Activated naive CD4-positive, alpha-beta T cell treated with anti-CD3 and anti-CD28 coated beads, Interleukin-2, amount 50 U/mL, for 72 hours (primary cell): ENCODE data around the gene RTCB. TPM values are rescaled to one million over a fixed set of nuclear protein-coding genes. Genes with fewer than 3 reads are reported as not detected.
A peak's percentile ranks its signal among the peaks of the same experiment; 100 is the strongest.

Source experiments
- ATAC-seq, 2 donors: fragments of 150-1000 bp; cut with Tn5 transposase; 2 replicates each; pipeline ENCODE4 v1.10.0; 2021; ENCODE audit warnings: mild to moderate bottlenecking in 2 of 2, moderate library complexity in 2 of 2
- DNase-seq, 2 donors: peaks; one replicate each; pipeline ENCODE4 v3.0.0; 2021 to 2022; ENCODE audit warnings: low spot score in 2 of 2
- H3K27ac Mint-ChIP-seq, 2 donors: one replicate each; pipeline ENCODE4 v1.8.0; 2022; ENCODE audit warnings: mild to moderate bottlenecking in 2 of 2, mixed read lengths in 2 of 2
- H3K36me3 Mint-ChIP-seq, 2 donors: one replicate each; pipeline ENCODE4 v1.8.0; 2022; ENCODE audit warnings: mixed read lengths in 2 of 2
- H3K9me3 Mint-ChIP-seq, 2 donors: one replicate each; pipeline ENCODE4 v1.8.0; 2022; ENCODE audit warnings: mixed read lengths in 2 of 2
- total RNA-seq, 2 donors: library from RNA; stranded (reverse); gene quantifications; one replicate each; pipeline ENCODE4 v1.2.3, GENCODE V29; 2022

Gene RTCB
- 10 to 100 TPM; 82.8 to 93.3 TPM for total RNA-seq

- peak; percentile 84 to 85 for ATAC-seq
- H3K9me3 Mint-ChIP-seq, result no peaks in the 10 kb centered on the region
- H3K36me3 Mint-ChIP-seq, result peaks cover 15 to 42% of the 10 kb centered on the region in 2 donors
These were observed at the start of gene RTCB for GRCh38 chr22:32411829-32412592. TSS of gene RTCB (minus strand) at chr22:32412247. CDS start at chr22:32412156, 91 bp downstream.

GRCh38 chr22:32457031-32457430 is 45.0 kb upstream of the RTCB start:
- no peaks in the 10 kb centered on the region for H3K36me3 Mint-ChIP-seq
- no peak for DNase-seq
- H3K9me3 Mint-ChIP-seq, result no peaks in the 10 kb centered on the region
- H3K27ac Mint-ChIP-seq, result no peak overlapping the region
- no peak for ATAC-seq

More at GRCh38 chr22:32411829-32412592, at the start of gene RTCB:
- H3K27ac Mint-ChIP-seq, result peak within 1 kb of the TSS; percentile 95
- peak; percentile 89 to 92 for DNase-seq

- Mint-ChIP-seq H3K9me3 (no peaks in the 10 kb centered on the region), H3K27ac (no peak overlapping the region), H3K36me3 (no peaks in the 10 kb centered on the region)
- ATAC-seq (no peak), DNase-seq (no peak)
These were observed 36.9 kb upstream of the RTCB start for GRCh38 chr22:32448980-32449379.

GRCh38 chr22:32446321-32446720 is 34.3 kb upstream of the RTCB start:
- peak; percentile 82 to 97 for ATAC-seq

GRCh38 chr22:32444068-32444467 is 32.0 kb upstream of the RTCB start:
- ATAC-seq, result no peak
- Mint-ChIP-seq H3K36me3 (no peaks in the 10 kb centered on the region), H3K27ac (no peak overlapping the region), H3K9me3 (no peaks in the 10 kb centered on the region)
- DNase-seq, result no peak

More at GRCh38 chr22:32446321-32446720, 34.3 kb upstream of the RTCB start:
- DNase-seq, result no peak
- no peaks in the 10 kb centered on the region for H3K36me3 Mint-ChIP-seq
- H3K27ac Mint-ChIP-seq, result no peak overlapping the region
- H3K9me3 Mint-ChIP-seq, result no peaks in the 10 kb centered on the region

- ATAC-seq (no peak), DNase-seq (no peak)
- Mint-ChIP-seq H3K9me3 (no peaks in the 10 kb centered on the region), H3K27ac (no peak overlapping the region), H3K36me3 (no peaks in the 10 kb centered on the region)
These were observed 18.3 kb upstream of the RTCB start for GRCh38 chr22:32430352-32430751.

DNA sequence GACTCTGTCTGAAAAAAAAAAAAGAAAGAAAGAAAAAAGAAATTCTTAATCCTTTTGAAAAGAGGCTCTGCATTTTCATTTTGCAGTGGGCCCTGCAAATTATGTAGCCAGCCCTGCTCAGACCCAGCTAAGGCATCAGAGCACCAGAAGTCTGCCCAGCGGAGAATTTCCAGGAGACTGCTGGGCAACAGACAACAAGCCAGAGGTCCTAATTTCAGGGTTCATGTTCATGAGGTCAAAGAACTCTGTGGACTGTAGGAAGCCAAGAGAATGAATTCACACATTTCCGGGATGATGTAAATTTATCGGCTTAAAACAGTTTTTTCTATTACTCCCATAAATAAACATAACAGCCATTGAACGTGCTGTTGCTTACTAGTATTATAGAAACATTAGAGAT is 14.8 kb upstream of the RTCB start:
- no peaks in the 10 kb centered on the region for H3K9me3 Mint-ChIP-seq
- no peak for DNase-seq
- ATAC-seq, result no peak
- H3K36me3 Mint-ChIP-seq, result no peaks in the 10 kb centered on the region
- no peak overlapping the region for H3K27ac Mint-ChIP-seq

GRCh38 chr22:32423664-32424063 is 11.6 kb upstream of the RTCB start:
- ATAC-seq (no peak), DNase-seq (no peak)
- no peaks in the 10 kb centered on the region for H3K36me3 Mint-ChIP-seq
- H3K9me3 Mint-ChIP-seq, result no peaks in the 10 kb centered on the region
- no peak overlapping the region for H3K27ac Mint-ChIP-seq

DNA sequence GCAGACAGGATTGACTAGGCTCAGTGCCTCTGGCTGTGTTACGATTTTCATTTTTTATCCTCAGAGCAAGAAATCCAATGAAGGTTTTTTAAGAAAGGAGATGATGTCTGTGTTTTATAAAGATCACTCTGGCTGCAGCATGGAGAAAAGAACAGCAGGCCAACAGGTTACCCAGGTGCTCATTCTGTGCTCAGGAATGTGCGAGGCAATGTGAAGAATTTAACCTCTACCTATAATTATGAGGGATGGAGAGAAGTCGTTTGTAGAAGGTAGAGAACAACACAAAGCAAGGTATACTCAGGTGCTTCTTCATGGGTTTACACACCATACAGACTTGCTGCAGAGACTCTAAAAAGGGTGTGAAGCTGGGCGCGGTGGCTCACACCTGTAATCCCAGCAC is 10.0 kb upstream of the RTCB start:
- no peak overlapping the region for H3K27ac Mint-ChIP-seq
- DNase-seq, result no peak

DNA sequence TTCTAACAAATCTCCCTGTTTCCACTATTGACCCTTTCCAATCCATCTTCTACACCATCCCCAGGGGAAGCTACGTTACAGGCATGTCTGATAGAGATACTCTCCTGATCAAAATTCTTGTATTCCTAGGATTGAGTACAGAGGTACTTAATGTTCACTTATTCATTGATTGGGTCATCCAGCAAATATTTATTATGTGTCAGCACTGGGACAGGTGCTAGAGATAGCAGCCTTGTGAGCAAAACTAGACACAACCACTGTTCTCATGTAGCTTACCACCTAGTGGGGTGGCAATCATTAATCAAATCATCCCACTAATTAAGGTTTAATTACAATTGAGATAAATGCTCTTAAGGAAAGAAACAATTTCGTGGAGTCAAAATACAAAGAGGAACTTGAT is 9.4 kb upstream of the RTCB start:
- ATAC-seq (no peak), DNase-seq (no peak)
- no peaks in the 10 kb centered on the region for H3K9me3 Mint-ChIP-seq
- no peak overlapping the region for H3K27ac Mint-ChIP-seq
- no peaks in the 10 kb centered on the region for H3K36me3 Mint-ChIP-seq

More for the DNA sequence above, 10.0 kb upstream of the RTCB start:
- H3K9me3 Mint-ChIP-seq, result no peaks in the 10 kb centered on the region
- ATAC-seq, result no peak
- H3K36me3 Mint-ChIP-seq, result no peaks in the 10 kb centered on the region

DNA sequence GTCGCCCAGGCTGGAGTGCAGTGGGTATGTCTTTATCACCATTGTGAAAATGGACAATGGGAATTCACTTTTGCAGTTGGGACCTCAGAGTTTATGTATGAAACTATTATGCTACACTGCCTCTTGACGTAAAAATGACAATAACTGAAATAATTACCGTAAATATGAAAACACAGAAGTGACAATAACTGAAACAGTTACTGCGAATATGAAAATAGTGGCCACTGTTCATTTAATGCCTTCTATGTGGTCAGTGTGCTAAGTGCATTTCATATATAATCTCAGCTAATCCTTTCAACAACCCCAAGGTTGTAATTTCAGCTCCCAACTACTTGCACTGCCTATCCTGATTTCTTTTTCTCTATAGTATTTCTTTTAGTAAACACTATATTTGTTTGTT is 5.9 kb upstream of the RTCB start:
- no peaks in the 10 kb centered on the region for H3K9me3 Mint-ChIP-seq
- DNase-seq, result no peak
- H3K27ac Mint-ChIP-seq, result no peak overlapping the region
- ATAC-seq, result no peak
- H3K36me3 Mint-ChIP-seq, result no peaks in the 10 kb centered on the region

DNA sequence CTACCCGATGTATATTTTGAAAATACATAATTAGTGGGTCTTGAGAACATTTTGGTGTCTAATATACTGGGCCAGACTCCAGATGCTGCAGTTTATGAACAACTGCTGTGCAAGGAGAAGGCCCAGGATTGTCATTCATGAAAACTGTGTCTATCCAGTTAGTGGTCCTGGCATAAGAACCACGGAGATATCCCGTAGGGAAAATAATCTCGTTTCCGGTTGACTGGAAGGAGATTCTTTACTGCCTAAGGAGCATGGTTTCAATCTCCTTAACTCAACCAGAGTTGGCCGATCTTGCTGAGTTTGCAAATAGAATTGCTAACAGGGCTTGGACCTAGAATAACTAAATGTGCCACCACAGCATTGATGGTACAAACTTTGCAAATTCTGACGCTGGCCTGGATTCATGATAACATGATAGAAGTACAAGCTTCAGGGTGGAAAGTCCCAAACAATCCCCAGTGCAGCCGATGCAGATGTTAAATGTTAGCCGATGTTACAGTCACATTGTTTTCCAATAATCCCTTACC is 4.6 kb upstream of the RTCB start:
- Mint-ChIP-seq H3K36me3 (peaks cover 6 to 8% of the 10 kb centered on the region in 2 donors), H3K27ac (no peak overlapping the region), H3K9me3 (no peaks in the 10 kb centered on the region)
- DNase-seq, result no peak
- no peak for ATAC-seq

DNA sequence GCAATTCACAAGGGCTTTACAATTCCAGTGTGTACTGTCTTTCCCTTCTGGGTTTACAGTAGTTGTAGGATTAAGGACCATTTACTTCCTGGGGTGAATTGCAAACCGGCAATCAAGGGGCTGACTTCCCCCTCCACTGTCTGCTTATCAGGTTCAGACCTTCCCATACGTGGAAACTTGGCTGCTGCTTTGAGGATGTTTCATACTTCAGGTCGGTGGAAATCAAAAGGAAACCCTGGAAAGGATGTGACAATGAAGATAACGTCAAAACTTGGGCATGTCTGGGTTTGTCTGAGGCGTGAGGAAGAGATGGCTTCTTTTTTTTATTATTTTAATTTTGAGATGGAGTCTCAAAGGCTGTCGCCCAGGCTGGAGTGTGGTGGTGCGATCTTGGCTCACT is 2.1 kb upstream of the RTCB start:
- no peak overlapping the region for H3K27ac Mint-ChIP-seq

GRCh38 chr22:32413719-32414118 is 1.7 kb upstream of the RTCB start:
- DNase-seq (no peak), ATAC-seq (no peak)
- Mint-ChIP-seq H3K27ac (peak overlapping the region in 1 of 2 donors; percentile 95), H3K36me3 (peaks cover 10 to 26% of the 10 kb centered on the region in 2 donors), H3K9me3 (no peaks in the 10 kb centered on the region)

More for the DNA sequence above, 2.1 kb upstream of the RTCB start:
- ATAC-seq (no peak), DNase-seq (no peak)
- Mint-ChIP-seq H3K36me3 (peaks cover 10 to 22% of the 10 kb centered on the region in 2 donors), H3K9me3 (no peaks in the 10 kb centered on the region)

DNA sequence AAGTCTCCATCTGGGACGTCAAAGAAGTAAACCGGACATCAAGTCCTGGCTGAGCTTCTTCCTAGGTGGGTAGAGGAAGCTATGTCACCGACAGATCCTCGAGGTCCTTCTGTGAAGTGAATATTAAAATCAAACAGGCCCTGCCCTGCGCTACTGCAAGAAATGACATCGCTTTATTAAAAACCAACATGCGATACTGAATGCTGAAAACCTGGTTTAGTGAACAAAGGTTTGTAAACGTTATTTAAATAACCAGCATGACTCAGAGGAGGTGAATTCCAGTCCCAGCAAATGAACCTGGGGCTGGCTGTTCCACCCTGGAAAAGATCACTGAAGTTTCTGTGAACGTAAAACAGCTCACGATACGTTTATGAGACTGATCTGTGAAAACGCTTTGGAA is 645 bp downstream of the RTCB start:
- Mint-ChIP-seq H3K27ac (peak overlapping the region; percentile 85 to 95), H3K9me3 (no peaks in the 10 kb centered on the region), H3K36me3 (peaks cover 15 to 43% of the 10 kb centered on the region in 2 donors)
- peak in 1 of 2 donors; percentile 4 for DNase-seq
- peak; percentile 34 to 71 for ATAC-seq

GRCh38 chr22:32410459-32410858 is 1.6 kb downstream of the RTCB start:
- no peak for ATAC-seq
- Mint-ChIP-seq H3K36me3 (peaks cover 15 to 53% of the 10 kb centered on the region in 2 donors), H3K9me3 (no peaks in the 10 kb centered on the region), H3K27ac (peak overlapping the region in 1 of 2 donors; percentile 95)
- DNase-seq, result no peak

DNA sequence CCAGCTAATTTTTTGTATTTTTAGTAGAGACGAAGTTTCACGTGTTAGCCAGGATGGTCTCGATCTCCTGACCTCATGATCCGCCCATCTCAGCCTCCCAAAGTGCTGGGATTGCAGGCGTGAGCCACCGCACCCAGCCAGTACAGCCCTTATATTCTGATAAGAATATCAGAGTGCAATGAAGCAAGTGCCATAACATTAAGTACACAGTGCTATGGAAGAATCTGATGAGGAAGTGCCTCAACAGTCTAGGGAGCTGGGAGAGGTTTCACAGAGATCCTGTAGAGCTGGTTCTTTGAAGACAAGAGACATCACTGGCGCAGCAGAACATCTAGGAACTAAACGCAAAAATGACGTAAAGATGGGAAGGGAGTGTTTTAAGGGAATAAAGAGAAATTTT is 2.1 kb downstream of the RTCB start:
- ATAC-seq (no peak), DNase-seq (no peak)
- Mint-ChIP-seq H3K27ac (peak overlapping the region in 1 of 2 donors; percentile 95), H3K9me3 (no peaks in the 10 kb centered on the region), H3K36me3 (peaks cover 15 to 53% of the 10 kb centered on the region in 2 donors)

DNA sequence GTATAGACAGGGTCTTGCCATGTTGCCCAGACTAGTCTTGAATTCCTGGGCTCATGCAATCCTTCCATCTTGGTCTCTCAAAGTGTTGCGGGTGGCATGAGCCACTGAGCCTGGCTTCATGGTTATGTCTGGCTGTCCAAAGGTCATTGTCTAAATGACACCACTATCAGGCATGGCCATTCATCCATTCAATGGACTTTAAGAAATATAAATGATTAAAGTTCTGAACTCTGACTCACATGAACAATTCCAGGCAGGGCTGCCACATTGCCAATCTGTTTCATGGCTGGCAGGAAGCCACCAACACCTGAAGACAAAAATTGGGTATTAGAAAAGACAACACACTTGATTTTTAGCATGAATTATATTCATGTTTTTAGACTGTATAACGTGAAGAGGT is 4.1 kb downstream of the RTCB start:
- Mint-ChIP-seq H3K36me3 (peaks cover 15 to 53% of the 10 kb centered on the region in 2 donors), H3K9me3 (no peaks in the 10 kb centered on the region), H3K27ac (no peak overlapping the region)
- ATAC-seq (no peak), DNase-seq (no peak)
